GM04504 (cell line): ENCODE data around the gene PLXNA4.

Experiments used
- DNase-seq: peaks from one replicate; pipeline ENCODE4 v3.0.0-alpha.2; 2012; ENCODE audit warnings: low read depth

Gene PLXNA4

DNA sequence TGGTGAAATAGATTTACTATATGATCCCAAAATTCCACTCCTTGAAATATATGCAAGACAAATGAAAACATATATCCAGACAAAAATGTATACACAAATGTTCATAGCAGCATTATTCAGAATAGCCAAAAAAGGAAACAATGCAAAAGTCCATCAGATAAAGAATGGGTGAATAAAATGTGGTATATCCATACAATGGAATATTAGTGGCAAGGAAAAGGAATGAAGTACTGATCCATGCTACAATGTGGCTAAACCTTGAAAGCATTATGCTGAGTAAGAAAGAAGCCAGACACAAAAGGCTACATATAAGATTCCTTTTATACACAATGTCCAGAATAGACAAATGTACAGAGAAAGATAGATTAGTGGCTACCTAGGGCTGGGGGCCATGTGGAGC, 225.5 kb downstream of the PLXNA4 start:
- DNase-seq: no peak

DNA sequence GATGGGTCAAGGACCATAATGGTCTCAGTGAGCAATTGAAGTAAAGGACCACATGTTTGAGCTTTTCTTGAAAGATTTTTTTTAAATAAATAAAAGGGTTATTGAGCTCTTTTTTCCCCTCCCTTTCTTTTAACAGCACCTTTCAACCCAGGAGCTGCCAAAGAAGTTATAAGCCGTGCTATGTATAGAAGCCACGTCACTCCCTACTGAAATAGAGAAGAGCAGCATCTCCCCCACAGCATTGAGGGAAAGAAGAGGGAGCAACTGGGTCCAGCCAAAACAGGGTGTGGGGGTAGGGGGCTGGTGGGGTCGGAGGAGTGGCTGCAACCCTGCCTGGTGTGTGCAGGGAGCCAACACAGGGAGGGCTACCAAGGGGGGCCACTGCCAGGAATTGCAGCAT, 227.2 kb downstream of the PLXNA4 start:
- no peak for DNase-seq

DNA sequence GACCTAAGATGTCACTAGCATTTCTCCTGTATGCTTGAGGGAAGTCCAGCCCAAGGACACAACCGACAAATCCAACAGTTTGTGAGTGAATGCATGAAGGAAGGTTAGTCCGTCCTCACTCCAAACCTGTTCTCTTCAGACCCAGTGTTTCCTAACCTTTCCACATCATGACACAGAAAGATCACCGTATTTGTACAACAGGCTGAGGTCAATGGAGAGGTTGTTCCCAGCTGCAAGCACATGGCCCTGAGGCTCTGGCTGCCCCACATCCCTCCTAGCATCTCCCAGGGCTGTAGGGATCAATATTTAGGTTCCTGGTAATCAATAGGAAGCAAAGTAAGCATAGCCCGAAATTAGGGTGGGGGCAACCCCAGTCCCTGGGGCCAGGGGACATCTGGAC, 227.9 kb downstream of the PLXNA4 start:
- no peak for DNase-seq

DNA sequence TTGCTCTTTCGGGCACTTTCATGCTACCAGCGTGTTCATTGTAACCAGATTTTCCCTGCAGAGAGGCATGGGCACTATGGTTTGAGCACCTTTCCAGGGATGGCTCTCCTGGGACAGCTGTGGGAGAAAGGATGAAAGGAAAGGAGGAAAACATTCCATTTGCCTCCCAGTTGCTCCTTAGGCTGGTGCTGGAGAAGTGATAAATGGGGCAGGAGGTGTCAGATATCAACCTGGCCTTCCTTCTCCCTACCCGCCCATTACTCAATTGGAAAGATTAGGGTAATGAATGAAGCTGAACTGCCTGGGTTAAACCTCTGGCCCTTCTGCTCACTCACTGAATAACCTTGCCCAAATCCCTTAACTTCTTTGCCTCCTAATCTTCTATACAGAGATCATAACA, 228.4 kb downstream of the PLXNA4 start:
- no peak for DNase-seq

DNA sequence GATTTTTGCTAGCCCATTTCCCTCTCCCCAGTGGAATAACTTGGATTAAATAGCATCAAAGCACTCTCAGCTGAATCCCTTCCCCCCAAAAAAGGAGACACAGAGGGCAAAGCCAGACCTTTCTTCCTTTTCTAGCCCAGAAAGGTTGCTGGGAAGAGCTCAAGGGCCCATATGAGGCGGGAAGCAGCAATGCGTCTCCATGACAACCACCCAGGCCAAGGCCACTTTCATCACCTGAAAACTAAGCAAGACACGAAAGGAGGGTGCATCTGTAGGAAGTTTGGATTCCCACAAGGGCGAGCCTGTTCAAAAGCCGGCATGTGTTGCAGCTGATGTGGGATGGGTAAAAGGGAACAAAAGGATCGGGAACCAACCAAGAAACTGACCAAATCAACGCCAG, 229.1 kb downstream of the PLXNA4 start:
- no peak for DNase-seq

DNA sequence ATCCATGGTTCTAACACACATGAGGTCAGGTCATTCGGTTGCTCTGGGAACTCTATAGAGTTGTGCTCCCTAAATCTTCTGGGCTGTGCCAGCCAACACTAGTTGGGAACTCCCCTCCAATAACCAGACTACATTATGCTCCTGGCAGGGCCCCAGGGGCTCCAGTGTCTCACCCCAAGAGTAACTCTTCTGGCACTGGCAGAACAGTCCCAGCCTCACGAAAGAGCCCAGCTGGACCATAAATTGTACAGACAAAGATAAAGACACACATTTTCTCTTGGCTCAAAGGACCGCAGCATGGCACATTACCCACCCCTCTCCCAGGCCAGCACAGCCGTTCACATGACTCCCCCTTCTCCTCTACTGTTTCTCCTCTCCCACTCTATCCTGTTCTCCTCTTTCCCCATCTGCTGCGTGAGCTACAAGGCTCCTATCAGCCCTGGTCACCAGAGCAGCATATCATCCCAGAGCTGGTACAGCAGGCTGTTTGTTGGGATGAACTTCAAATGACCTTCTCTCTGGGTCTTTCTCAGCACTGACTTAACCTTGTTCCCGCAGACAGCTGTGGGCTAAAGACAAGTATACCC, 230.6 kb downstream of the PLXNA4 start:
- DNase-seq: no peak

DNA sequence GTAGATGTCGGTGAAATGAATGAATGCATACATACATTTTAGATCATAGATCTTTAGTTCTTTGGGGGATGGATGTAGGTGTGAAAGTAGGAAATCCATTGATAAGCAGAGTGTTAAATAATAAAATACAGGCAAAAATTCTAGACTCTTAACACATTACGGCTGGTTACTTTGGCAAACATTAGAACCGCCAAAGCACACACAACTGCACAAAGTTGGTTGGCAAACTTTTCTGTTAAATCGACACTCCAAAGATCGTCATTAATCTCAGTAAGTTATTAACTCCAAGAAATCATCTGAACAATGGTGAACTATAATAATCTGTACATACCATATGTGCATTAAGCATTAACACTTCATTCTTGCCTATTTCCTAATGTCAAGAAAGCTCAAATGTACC, 231.2 kb downstream of the PLXNA4 start:
- no peak for DNase-seq

DNA sequence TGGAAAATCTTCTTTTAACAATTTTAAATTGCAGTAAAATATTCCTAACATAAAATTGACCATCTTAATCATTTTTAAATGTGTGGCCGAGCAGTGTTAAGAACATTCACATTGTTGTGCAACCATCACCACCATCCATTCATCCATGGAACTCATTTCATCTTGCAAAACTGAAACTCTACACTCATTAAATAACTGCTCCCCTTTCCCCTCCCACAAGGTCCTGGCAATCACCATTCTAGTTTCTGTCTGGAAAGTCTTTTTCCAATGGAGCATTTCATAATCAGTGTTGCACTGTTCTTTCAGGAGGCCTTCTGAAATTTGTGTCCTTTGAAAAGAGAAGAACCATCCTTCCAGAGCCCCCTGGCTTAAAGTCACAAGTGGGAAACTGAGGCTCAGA, 233.1 kb downstream of the PLXNA4 start:
- no peak for DNase-seq

DNA sequence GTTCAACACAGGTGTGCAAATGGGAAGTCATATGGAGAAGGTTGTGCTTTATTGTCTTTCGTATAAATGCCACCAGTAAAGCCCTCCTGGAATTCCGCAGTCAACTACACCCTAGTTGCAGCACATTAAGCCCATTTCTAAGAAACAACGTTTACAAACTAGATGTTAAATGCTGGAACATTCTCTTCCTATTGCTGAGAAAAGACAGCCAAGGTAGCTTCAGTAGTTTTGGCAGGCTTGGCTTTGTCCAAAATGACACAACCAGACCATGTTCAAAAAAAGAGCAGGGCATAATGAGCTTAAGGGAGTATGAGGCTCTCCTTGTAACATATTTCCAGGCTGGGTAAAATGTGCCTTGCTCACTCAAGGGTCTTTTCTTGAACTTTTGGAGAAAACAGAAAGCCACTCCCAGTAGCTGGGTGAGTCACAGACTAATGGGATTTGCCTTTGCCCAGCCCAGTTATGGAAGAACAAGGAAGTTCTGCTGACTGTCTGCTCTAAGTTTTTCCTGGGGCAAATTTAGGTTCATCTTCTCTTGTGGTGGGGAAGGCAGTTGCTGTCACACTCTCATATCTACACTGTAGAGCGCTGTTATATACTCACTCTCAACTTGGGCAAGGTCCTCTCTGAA, 238.7 kb downstream of the PLXNA4 start:
- DNase-seq: no peak

DNA sequence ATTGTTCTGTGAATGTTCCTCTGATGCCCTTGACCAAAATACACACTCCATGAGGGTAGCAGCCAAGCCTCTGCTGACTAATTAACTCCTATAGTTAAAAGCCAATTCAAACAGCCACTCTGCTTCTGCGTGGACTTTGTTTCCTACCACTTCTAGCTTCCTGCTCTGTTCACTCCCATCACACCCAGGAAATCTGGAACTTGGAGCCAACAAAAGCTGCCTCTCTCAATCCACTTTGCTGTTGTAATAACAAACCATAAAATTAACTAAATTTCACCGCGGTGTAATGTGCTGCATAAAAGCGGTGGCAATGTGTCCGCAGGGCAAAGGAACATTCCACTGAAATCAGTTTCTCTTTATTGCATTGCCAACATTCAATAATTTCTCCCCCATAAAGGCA, 239.5 kb downstream of the PLXNA4 start:
- no peak for DNase-seq

DNA sequence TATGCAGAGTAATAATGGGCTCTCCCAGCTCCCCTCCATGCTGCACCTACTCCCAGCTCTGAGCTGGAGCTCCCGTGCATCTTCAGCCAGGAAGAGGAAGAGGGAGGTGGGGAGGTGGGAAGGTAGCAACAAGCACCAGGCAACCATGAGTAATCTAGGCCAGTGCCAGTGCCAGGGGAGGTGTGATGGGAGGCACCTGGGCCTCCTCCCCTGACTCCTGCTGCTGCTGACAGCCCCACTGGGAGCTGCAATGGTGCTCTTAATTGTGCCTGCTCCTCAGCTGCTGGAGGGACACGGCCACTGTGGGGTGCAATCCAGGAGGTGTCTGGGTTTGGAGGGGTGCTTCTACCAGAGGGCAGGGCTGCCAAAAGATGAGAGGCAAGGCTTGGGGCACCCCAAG, 243.0 kb downstream of the PLXNA4 start:
- DNase-seq: no peak

DNA sequence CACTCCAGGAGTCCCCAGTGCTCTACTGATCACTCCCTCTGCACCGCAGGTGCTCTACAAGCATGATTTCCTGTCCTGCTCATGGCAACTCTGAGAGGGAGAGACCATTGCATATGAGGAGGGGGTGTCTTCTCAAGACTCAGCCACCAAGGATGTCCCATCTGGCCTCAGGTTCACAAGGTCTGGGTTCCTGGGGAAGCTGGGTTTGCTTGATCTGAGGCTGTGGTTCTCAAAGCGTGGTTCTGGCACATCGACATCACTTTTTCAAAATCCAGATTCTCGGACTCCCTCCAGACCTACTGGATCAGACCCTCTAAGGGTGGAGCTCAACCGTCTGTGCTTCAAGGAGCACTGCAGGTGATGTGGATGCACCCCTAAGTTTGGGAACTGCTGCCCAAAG, 247.5 kb downstream of the PLXNA4 start:
- no peak for DNase-seq

DNA sequence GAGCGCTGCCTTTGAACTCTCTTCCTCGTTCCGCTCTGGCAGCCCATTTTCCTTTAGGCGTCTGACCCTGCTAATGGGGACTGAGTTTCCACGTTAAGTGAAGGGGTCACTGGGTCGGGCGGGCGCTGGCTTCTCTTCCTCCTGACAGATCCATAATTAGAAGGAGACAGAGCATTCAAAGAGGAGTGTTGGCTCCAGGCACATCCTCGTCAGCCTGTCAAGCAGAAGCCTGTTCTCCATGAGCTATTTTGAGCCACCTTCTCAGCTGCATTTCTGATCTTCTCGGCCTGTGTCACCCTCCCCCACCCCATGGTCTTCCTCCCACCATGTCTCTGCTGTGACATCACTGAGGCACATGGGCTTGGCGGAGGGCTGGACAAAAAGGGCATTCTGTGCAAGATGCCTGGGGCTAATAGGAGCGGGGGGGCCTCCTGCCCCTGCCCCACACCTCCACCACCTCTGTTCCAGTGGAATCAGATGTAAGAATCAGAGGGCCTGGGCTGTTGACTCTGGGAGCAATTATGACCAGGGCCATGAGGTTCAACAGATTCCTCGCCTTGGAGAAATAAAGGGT, 248.1 kb downstream of the PLXNA4 start:
- DNase-seq: no peak

DNA sequence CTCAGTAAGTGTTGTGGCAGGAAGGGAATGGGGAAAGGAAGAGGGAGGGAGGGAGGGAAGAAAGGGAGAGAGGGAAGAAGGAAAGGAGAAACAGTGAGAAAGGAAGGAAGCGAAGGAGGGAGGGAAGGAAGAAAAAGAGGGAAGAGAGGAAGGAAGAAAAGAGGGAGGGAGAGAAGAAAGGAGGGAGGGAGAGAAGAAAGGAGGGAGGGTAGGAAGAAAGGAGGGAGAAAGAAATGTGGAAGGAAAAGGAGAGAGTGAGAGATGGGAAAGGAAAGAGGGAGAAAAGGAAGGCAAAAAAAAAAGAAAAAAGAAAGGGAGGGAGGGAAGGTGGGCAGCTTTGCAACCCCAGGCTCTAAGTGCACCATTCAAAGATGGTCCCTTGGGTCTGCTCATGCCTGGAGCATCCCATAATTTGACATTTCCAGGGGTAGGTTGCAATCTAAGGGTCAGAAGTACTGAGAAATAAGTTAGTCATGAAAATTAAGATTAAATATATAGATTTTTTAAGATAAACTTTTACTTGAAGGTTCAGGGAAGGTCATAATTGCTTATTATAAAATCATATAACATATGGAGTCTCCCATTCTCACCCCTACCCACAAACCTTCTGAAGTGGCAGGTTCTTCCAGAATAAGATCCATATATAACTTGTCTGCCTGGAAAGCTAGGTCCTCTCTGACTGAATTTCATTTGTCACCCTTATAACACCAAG, 249.2 kb downstream of the PLXNA4 start:
- no peak for DNase-seq

DNA sequence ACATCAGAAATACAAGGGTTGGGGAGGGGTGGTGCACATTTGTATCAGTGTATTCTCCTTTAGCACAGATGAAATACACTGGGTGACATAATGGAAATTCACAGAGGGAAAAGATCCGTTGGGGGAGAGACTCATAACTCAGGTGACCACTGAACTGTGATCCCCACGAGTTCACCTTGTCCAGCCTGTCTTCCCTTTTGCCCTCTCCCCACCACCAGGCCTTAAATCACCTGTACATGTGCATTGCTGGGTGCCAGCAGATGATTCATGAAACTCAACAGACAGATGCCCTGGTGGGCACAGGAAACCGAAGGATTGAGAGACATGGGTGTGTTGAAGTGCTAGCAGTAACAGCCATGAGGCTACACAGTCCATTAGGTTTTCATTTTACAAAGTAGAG, 253.3 kb downstream of the PLXNA4 start:
- no peak for DNase-seq

DNA sequence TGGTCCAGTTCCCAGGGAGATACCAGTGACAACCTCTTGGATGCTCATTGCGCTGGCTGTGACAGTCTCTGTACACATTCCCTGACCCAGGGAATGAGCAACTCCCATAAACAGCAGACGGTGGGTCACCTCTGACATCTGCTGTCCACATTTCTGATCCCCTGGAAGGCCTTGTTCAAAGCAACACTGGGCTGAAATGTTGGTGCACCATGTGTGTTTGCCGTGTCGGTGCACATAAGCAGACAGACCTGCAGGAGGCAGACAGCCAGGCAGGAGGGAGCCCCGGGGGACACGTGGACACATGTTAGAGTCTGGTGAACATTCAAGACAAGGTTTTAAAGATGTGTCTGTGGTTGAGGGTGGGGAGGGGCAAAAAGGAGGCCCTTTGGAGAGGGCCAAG, 254.9 kb downstream of the PLXNA4 start:
- DNase-seq: no peak

DNA sequence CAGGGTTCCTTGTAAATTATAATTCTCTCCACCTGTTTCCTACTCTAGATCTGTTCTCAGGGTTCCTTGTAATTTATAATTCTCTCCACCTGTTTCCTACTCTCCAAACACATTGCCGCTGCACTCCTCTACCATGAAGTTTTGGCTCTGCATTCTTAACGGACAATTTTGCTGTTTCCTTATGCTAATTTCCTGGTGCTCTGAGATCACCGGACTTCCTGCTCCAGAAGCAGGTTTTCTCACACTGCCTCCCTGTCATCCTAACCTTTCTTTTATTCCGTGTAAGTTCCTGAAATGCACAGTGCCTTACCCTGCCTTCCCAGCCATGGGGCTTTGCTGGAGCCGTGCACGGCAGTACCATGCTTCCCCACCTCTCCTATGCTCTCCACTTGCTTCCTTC, 256.8 kb downstream of the PLXNA4 start:
- no peak for DNase-seq

DNA sequence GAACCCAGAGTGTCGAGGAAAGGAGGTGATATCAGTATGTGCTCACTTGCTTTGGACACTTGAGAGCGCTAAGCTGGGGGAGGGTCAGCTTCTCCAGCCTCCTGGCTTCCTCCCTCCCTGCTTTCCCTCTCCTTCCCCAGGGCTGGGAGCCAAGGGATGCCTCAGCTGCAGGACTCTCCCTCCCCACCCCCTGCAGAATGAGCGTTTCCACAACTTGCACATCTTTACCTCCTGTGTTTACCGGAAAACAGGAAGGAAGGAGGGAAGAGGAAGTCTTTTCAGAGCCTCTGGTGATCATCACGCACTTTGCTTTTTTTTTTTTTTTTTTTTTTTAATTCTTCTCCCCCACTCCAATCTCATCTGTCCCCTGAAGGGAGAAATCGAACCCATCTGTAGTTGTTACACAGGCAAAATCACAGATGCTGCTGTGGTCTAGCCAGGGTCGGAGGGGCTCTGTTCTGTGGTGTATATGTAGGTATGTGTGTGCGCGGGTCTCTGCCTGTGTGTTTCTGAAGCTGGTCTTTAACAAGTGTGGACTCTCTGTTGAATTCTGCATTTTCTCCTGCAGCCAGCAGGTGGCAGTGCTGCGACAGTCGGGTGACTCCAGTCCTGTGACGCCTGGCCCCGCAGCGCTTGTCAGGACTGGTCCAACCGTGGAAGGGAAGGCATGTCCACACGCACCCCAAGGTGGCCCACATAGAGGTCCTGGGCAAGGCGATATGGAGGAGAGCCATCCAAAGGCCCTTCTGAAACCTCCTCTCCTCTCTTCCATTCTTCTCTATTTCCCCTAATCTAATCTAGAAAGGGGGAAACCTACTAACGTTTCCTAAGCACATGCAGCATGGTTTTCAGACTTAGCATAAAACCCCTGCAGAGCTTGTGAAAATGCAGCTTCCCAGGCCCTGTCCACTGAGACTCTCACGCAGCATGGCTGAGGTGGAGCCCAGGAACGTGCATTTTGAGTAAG, 257.6 kb downstream of the PLXNA4 start:
- DNase-seq: peak; percentile 36

DNA sequence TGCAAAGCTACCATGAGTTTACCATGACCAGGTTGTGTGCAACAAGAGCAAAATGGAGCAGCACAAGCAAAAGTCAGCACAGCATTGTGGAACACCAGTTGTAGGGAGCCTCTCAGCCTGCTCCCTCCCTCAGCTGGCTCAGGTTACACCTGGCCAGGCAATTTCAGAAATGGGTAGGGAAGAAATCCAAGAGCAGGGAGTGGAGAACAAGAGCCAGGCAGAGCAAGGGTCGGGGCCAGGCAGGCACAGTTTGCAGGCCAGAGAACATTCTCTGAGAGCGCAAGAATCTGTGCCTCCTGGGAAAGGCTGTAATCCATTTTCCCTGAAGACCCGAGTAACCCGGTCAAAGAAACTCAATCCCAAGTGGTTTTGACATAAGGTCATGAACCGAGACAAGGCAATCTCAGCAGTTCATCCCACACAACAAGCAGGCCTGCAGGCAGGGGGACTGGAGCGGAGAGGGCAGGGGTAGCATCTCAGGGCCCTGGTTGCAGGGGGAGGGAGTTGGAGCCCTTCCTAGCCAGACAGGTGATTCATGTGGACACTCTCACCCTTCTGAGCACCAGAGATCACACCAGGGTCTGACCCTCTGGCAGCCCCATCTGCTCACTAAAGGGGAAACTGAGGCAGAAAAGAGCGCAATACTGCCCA, 258.4 kb downstream of the PLXNA4 start:
- no peak for DNase-seq

DNA sequence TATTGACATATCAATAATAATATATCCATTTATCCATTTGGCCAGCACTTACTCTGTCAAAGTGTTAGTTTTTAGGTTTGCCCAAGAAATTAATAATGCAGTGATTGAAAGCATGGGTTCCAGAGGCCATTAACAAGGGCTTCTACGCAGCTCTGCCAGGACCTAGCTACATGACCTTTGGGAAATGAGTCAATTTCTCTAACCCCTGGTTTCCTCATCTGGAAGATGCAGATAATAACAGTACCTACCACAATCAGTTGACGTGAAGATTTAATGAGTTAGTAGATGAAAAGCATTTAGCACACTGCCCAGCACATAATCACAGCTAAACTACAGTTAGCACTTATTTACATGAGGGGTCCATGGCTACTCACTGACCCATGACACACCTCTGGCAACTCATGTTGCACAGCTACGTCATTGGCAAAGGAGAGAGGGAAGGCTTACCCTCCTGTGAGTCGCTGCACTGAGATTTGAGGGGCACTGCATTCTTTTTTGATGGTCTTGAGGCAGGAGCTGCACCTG, 263.7 kb downstream of the PLXNA4 start:
- DNase-seq: no peak

DNA sequence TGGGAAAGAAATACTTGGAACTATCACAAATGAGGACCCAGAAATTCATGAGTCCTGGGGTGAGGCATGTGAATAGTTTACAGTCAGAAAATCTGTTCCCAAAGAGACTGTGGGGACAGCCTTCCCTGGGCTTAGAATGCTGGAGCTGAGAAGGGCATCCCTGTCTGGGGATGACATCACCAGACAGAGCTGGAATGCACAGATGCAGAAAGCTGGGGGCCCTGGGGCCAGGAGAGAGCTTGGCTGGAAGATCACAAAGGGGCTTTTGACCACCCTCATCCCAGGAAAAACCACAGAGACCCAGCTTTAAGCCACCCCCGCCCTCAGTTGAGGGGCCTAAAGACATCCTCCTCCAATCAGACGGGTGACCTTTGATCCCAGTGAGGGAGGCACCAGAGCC, 264.5 kb downstream of the PLXNA4 start:
- DNase-seq: no peak
